Measurements from ENCODE around the gene SH3PXD2A. TPM values are rescaled to one million over a fixed set of nuclear protein-coding genes. Genes with fewer than 3 reads are reported as not detected.
A peak's percentile ranks its signal among the peaks of the same experiment; 100 is the strongest.

SH3PXD2A gene
- total RNA-seq, 4 donors from 2014 or later: 55.7 to 71.8 (median 66.8) TPM

- Histone ChIP-seq H3K4me3 (no peak overlapping the region), H3K36me3 (no peaks in the 10 kb centered on the region), H3K27me3 (no peaks in the 10 kb centered on the region), H3K4me1 (peaks cover 50% of the 10 kb centered on the region), H3K27ac (no peak overlapping the region), H3K9me3 (no peaks in the 10 kb centered on the region)
- no peak for TF ChIP-seq POLR2A (IDR thresholded peaks at IDR 0.05)
- TF ChIP-seq EP300 (IDR thresholded peaks at IDR 0.05): no peak
- no peak for TF ChIP-seq POLR2AphosphoS5 (IDR thresholded peaks at IDR 0.05)
- no peak for TF ChIP-seq CTCF (IDR thresholded peaks at IDR 0.05)
- DNase-seq (ENCODE audit: low spot score in 2 of 2): no peak
- WGBS: 100% methylated on average over 4 of the region's 4 CpGs
Observed at GRCh38 chr10:103804871-103805270, 50.5 kb downstream of the SH3PXD2A start.

DNA sequence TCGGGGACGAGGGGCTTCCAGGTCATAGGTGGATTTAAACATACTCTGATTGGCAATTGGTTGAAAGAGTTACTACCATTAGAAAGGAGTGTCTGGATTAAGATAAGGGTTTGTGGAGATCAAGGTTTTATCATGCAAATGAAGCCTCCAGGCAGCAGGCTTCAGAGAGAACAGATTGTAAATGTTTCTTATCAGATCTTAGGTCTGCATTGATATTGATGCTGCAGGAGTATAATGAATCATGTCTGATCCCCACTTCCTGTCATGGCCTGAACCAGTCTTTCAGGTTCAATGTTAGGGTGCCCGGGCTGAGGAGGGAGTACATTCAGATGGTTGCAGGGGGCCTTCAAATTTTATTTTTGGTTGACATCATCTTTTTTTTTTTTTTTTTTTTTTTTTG is 51.4 kb downstream of the SH3PXD2A start:
- H3K4me3 ChIP-seq: no peak overlapping the region
- DNase-seq (ENCODE audit: low spot score in 2 of 2): no peak
- no peak overlapping the region for H3K27ac ChIP-seq
- H3K9me3 ChIP-seq: no peaks in the 10 kb centered on the region
- TF ChIP-seq EP300 (IDR thresholded peaks at IDR 0.05): no peak
- peak in 1 of 3 donors; percentile 28 for TF ChIP-seq POLR2AphosphoS5 (IDR thresholded peaks at IDR 0.05)
- peaks cover 4% of the 10 kb centered on the region for H3K36me3 ChIP-seq
- H3K4me1 ChIP-seq: peaks cover 50% of the 10 kb centered on the region
- H3K27me3 ChIP-seq: no peaks in the 10 kb centered on the region
- 44% methylated on average over 3 of the region's 3 CpGs for whole genome bisulfite sequencing

GRCh38 chr10:103802637-103803353 is 52.6 kb downstream of the SH3PXD2A start:
- no peaks in the 10 kb centered on the region for H3K27me3 ChIP-seq
- 45% methylated on average over 7 of the region's 7 CpGs for WGBS
- H3K27ac ChIP-seq: peak overlapping the region; percentile 59
- TF ChIP-seq CTCF (IDR thresholded peaks at IDR 0.05) (no peak), EP300 (IDR thresholded peaks at IDR 0.05) (no peak), POLR2AphosphoS5 (IDR thresholded peaks at IDR 0.05) (no peak), POLR2A (IDR thresholded peaks at IDR 0.05) (no peak)
- no peak overlapping the region for H3K4me3 ChIP-seq
- H3K4me1 ChIP-seq: peaks cover 38% of the 10 kb centered on the region
- DNase-seq (ENCODE audit: low spot score in 2 of 2): no peak
- H3K36me3 ChIP-seq: peaks cover 9% of the 10 kb centered on the region
- no peaks in the 10 kb centered on the region for H3K9me3 ChIP-seq

DNA sequence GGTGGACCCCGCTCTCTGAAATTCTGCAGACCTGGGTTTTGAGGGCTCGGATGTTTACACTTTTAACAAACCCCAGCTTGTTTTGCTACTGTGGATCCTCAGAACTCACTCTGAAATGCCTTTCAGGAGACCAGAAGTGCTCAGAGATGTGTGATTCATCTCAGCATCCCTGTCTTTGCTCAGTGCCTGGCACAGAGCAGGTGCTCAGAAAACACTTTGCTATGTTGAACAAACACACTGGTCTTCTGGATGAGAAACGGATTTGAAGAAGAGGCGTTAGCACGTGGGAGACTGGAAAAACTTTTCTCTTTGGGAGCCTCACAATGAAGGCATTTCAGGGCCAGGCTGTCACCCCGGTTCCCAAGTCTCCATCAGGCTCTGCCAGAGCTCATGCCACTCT is 53.3 kb downstream of the SH3PXD2A start:
- H3K27ac ChIP-seq: no peak overlapping the region
- TF ChIP-seq EP300 (IDR thresholded peaks at IDR 0.05): no peak
- TF ChIP-seq CTCF (IDR thresholded peaks at IDR 0.05): no peak
- TF ChIP-seq POLR2AphosphoS5 (IDR thresholded peaks at IDR 0.05): no peak
- no peak for TF ChIP-seq POLR2A (IDR thresholded peaks at IDR 0.05)
- H3K9me3 ChIP-seq: no peaks in the 10 kb centered on the region
- DNase-seq (ENCODE audit: low spot score in 2 of 2): no peak
- H3K27me3 ChIP-seq: no peaks in the 10 kb centered on the region
- peaks cover 11% of the 10 kb centered on the region for H3K36me3 ChIP-seq
- 79% methylated on average over 6 of the region's 6 CpGs for WGBS
- no peak overlapping the region for H3K4me3 ChIP-seq
- peaks cover 35% of the 10 kb centered on the region for H3K4me1 ChIP-seq

DNA sequence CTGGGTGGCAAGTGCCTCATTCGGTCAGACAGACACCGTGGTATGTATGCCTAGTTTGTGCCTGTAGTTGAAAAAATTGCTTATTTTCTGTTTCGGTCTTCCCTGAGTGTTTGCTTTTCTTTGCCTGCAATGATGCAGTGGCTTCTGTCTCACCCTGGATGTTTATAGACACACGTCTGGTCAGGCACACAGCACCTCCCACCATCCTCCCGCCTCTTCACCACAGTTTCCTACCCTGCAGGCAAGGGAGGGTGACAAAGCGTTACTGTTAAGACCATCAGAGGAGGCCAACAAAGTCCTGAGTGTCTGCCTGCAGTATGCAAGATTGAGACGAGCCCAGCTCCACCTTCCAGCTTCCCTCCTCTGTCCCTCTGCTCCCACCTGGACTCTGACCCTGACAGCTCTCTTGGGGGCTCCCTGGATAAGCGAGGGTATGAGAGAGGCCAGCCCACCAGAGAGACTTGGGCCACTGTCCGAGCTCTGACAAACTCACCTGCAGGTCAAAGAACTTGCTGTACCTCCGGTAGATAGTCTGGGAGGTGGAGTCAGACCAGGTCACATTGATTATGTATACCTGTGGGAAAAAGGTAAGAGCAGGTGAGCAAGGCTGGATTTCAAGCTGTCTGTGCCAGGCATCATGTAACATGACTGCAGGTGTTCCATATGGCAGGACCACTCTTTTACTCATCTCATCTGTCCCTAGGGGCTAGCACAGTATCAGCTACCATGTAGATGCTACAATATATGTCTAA is 54.4 kb downstream of the SH3PXD2A start:
- H3K9me3 ChIP-seq: no peaks in the 10 kb centered on the region
- no peak for DNase-seq (ENCODE audit: low spot score in 2 of 2)
- WGBS: 57% methylated on average over 10 of the region's 10 CpGs
- H3K27me3 ChIP-seq: no peaks in the 10 kb centered on the region
- no peak overlapping the region for H3K4me3 ChIP-seq
- no peak for TF ChIP-seq CTCF (IDR thresholded peaks at IDR 0.05)
- TF ChIP-seq EP300 (IDR thresholded peaks at IDR 0.05): no peak
- TF ChIP-seq POLR2A (IDR thresholded peaks at IDR 0.05): no peak
- no peak for TF ChIP-seq POLR2AphosphoS5 (IDR thresholded peaks at IDR 0.05)
- H3K4me1 ChIP-seq: peaks cover 35% of the 10 kb centered on the region
- peaks cover 14% of the 10 kb centered on the region for H3K36me3 ChIP-seq
- peak overlapping the region; percentile 22 for H3K27ac ChIP-seq
